GM12878 (cell line): ENCODE data around the gene PASK. TPM values are rescaled to one million over a fixed set of nuclear protein-coding genes. Genes with fewer than 3 reads are reported as not detected.

Experiments
- BACH1 ChIP-seq: fragments of 450-650 bp; IDR thresholded peaks from 2 replicates; pipeline ENCODE4 v1.6.1; 2017; ENCODE audit warnings: mild to moderate bottlenecking, borderline replicate concordance
- BHLHE40 ChIP-seq, 2 experiments: fragments of 450-650 bp in 1 of 2; IDR thresholded peaks; 2 replicates each; pipeline ENCODE4 v1.6.1; 2011 to 2017; ENCODE audit warnings: low read depth in 2 of 2, borderline replicate concordance in 1 of 2, improper control_type of control experiment in 1 of 2, low read length in 1 of 2, mild to moderate bottlenecking in 1 of 2
- LARP7 ChIP-seq: fragments of 450-650 bp; IDR thresholded peaks from 2 replicates; pipeline ENCODE4 v1.6.1; 2017; ENCODE audit warnings: mild to moderate bottlenecking
- MEF2A ChIP-seq: IDR thresholded peaks from 2 replicates; pipeline ENCODE4 v1.6.1; 2011; ENCODE audit warnings: low read depth, mild to moderate bottlenecking, low read length, moderate library complexity; ENCODE audit not compliant: insufficient read depth
- NFIC ChIP-seq: IDR thresholded peaks from 2 replicates; pipeline ENCODE4 v1.6.1; 2012; ENCODE audit warnings: low read depth, mild to moderate bottlenecking, inconsistent platforms, low read length, moderate library complexity
- NR2C2 ChIP-seq: IDR thresholded peaks from 2 replicates; pipeline ENCODE4 v1.6.1; 2011; ENCODE audit warnings: borderline replicate concordance, low read depth; ENCODE audit not compliant: control insufficient read depth, insufficient read length
- NR2F1 ChIP-seq: fragments of 450-650 bp; conservative IDR thresholded peaks from 2 replicates; pipeline ENCODE4 v1.6.1; 2017; ENCODE audit warnings: mild to moderate bottlenecking
- SMAD1 ChIP-seq: fragments of 450-650 bp; IDR thresholded peaks from 2 replicates; pipeline ENCODE4 v1.6.1; 2018; ENCODE audit warnings: mild to moderate bottlenecking, low read depth; ENCODE audit not compliant: partially characterized antibody
- SREBF1 ChIP-seq: IDR thresholded peaks from 2 replicates; pipeline ENCODE4 v1.6.1; 2012; ENCODE audit warnings: mild to moderate bottlenecking, low read length
- STAT1 ChIP-seq: fragments of 450-650 bp; conservative IDR thresholded peaks from 2 replicates; pipeline ENCODE4 v1.6.1; 2014; ENCODE audit warnings: antibody characterized with exemption, mild to moderate bottlenecking
- WRNIP1 ChIP-seq: IDR thresholded peaks from 2 replicates; pipeline ENCODE4 v1.6.1; 2011; ENCODE audit warnings: low read depth, low read length, improper control_type of control experiment, borderline replicate concordance
- ZSCAN29 ChIP-seq: fragments of 450-650 bp; IDR thresholded peaks from 2 replicates; pipeline ENCODE4 v1.6.1; 2017; ENCODE audit warnings: mild to moderate bottlenecking, moderate library complexity
- polyA plus RNA-seq, 11 experiments: library from polyadenylated mRNA; depleted of rRNA in 4 of 11; unstranded in 6 of 11; stranded (reverse) in 5 of 11; fragments of >200 nt; fragmentation: Nextera tagmentation in 4 of 11; fragmentation: Illumina TruSeq in 1 of 11; extraction: Ambion mirVana in 4 of 11; extraction: Trizol in 1 of 11; gene quantifications; 1 replicate in 1 of 11; 2 replicates in 10 of 11; pipeline versions ENCODE4 v1.2.1 to v1.2.3, GENCODE V29; 2011 to 2016; ENCODE audit warnings: inconsistent platforms in 2 of 11, missing spikeins in 2 of 11, low read depth in 1 of 11
- total RNA-seq, 4 experiments: library from RNA; depleted of rRNA in 3 of 4; stranded (reverse); fragments of >200 nt in 3 of 4; fragmentation: Illumina TruSeq in 1 of 4; extraction: Trizol in 1 of 4; gene quantifications; 2 replicates each; pipeline versions ENCODE4 v1.2.1 to v1.2.3, GENCODE V29; 2013 to 2021
- TF ChIP-seq, protein P1 (sequence below): fragments of 450-650 bp; IDR thresholded peaks from 2 replicates; pipeline ENCODE4 v1.6.1; 2017; ENCODE audit warnings: antibody characterized with exemption, mild to moderate bottlenecking, moderate library complexity
- TF ChIP-seq, protein P2 (sequence below): fragments of 450-650 bp; conservative IDR thresholded peaks from 2 replicates; pipeline ENCODE4 v1.6.1; 2017; ENCODE audit warnings: mild to moderate bottlenecking, moderate library complexity

PASK gene
- total and polyA plus RNA-seq, 10 of the 15 experiments (the other 5 are each of a cell fraction or from before 2014, with no cell fraction given): 9.6 to 62.2 (median 28.5) TPM

DNA sequence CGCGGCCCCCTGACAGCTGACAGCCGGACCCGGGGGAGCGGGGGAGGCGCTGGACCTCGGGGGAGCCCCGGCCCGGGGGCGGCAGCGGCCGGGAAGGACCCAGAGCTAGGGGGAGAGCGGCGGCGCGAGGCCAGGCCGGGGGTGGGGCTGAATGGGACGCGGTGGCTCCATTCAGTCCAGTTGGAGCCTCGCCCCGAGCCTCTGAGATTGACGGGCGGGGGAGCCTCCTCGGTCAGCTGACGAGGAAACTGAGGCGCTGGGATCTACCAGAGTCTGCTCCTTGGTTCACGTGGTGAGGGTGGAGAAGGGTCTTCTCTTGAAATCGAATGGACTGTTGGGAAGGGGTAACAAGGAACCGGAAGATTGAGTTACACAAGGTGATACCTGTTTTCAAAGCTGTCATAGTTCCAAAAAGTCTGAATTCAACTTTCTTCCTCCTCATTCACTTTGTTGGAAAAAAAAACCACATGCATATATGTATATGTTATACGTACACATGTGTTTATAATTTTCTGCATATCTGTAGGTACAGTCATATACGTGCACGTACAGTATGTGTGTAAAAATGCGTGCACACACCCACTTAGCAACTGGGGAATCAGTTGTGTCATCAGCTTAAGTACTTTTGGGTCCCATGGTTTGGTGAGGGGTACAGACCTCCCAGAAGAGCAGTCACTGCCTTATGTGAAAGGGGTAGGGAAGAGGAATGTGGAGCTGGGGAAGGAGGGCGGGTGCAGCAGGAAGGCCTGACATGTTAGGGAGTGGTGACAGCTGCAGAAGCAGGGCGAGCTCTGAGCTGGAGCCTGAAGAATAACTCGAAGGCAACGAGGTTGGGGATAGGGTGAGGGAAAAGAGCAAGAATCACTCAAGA, 1.6 kb upstream of the PASK start (continued):
- TF ChIP-seq STAT1 (0 out of 2 replicates have a peak, but pooled peaks have one; percentile 37), SMAD1 (no peak), LARP7 (peak; percentile 84), NR2F1 (peak; percentile 55), NR2C2 (no peak), NFIC (no peak), SREBF1 (no peak), BHLHE40 (IDR thresholded peaks at IDR 0.05; ENCODE audit: borderline replicate concordance in 1 of 2, low read depth in 2 of 2, low read length in 1 of 2) (0 out of 4 replicates have a peak, but pooled peaks of 1 of the 2 experiments have one; percentile 58), WRNIP1 (no peak), MEF2A (no peak), BACH1 (0 out of 2 replicates have a peak, but pooled peaks have one; percentile 2), ZSCAN29 (no peak)
- TF ChIP-seq, protein P1, sequence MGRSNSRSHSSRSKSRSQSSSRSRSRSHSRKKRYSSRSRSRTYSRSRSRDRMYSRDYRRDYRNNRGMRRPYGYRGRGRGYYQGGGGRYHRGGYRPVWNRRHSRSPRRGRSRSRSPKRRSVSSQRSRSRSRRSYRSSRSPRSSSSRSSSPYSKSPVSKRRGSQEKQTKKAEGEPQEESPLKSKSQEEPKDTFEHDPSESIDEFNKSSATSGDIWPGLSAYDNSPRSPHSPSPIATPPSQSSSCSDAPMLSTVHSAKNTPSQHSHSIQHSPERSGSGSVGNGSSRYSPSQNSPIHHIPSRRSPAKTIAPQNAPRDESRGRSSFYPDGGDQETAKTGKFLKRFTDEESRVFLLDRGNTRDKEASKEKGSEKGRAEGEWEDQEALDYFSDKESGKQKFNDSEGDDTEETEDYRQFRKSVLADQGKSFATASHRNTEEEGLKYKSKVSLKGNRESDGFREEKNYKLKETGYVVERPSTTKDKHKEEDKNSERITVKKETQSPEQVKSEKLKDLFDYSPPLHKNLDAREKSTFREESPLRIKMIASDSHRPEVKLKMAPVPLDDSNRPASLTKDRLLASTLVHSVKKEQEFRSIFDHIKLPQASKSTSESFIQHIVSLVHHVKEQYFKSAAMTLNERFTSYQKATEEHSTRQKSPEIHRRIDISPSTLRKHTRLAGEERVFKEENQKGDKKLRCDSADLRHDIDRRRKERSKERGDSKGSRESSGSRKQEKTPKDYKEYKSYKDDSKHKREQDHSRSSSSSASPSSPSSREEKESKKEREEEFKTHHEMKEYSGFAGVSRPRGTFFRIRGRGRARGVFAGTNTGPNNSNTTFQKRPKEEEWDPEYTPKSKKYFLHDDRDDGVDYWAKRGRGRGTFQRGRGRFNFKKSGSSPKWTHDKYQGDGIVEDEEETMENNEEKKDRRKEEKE: no peak
- TF ChIP-seq, protein P2, sequence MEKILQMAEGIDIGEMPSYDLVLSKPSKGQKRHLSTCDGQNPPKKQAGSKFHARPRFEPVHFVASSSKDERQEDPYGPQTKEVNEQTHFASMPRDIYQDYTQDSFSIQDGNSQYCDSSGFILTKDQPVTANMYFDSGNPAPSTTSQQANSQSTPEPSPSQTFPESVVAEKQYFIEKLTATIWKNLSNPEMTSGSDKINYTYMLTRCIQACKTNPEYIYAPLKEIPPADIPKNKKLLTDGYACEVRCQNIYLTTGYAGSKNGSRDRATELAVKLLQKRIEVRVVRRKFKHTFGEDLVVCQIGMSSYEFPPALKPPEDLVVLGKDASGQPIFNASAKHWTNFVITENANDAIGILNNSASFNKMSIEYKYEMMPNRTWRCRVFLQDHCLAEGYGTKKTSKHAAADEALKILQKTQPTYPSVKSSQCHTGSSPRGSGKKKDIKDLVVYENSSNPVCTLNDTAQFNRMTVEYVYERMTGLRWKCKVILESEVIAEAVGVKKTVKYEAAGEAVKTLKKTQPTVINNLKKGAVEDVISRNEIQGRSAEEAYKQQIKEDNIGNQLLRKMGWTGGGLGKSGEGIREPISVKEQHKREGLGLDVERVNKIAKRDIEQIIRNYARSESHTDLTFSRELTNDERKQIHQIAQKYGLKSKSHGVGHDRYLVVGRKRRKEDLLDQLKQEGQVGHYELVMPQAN: peak; percentile 39
